ENCODE data around the gene MEI1.

MEI1 gene

GRCh38 chr22:41745968-41746367 lies 46.7 kb downstream of the MEI1 start:
- DNase-seq (ENCODE audit: low read depth), result no peak

GRCh38 chr22:41746567-41747400 lies 47.5 kb downstream of the MEI1 start:
- DNase-seq (ENCODE audit: low read depth), result peak; percentile 37

GRCh38 chr22:41752011-41752970 lies 53.0 kb downstream of the MEI1 start:
- no peak for DNase-seq (ENCODE audit: low read depth)

- no peak for DNase-seq (ENCODE audit: low read depth)
These were observed 54.7 kb downstream of the MEI1 start for GRCh38 chr22:41753984-41754383.

GRCh38 chr22:41757502-41757901 lies 58.2 kb downstream of the MEI1 start:
- DNase-seq (ENCODE audit: low read depth), result no peak

- no peak for DNase-seq (ENCODE audit: low read depth)
These were observed 58.9 kb downstream of the MEI1 start for GRCh38 chr22:41758231-41758630.

GRCh38 chr22:41762980-41763779 lies 63.9 kb downstream of the MEI1 start:
- DNase-seq (ENCODE audit: low read depth), result no peak

GRCh38 chr22:41766476-41766875 lies 67.2 kb downstream of the MEI1 start:
- DNase-seq (ENCODE audit: low read depth), result no peak

GRCh38 chr22:41768430-41768829 lies 69.1 kb downstream of the MEI1 start:
- DNase-seq (ENCODE audit: low read depth), result no peak

GRCh38 chr22:41770715-41771468 lies 71.6 kb downstream of the MEI1 start:
- no peak for DNase-seq (ENCODE audit: low read depth)

GRCh38 chr22:41772198-41772597 lies 72.9 kb downstream of the MEI1 start:
- DNase-seq (ENCODE audit: low read depth), result no peak

GRCh38 chr22:41772645-41773044 lies 73.3 kb downstream of the MEI1 start:
- no peak for DNase-seq (ENCODE audit: low read depth)

GRCh38 chr22:41775338-41775737 lies 76.0 kb downstream of the MEI1 start:
- no peak for DNase-seq (ENCODE audit: low read depth)

- DNase-seq (ENCODE audit: low read depth), result no peak
These were observed 76.7 kb downstream of the MEI1 start for GRCh38 chr22:41775976-41776375.

GRCh38 chr22:41776381-41776780 lies 77.1 kb downstream of the MEI1 start:
- DNase-seq (ENCODE audit: low read depth), result no peak

- no peak for DNase-seq (ENCODE audit: low read depth)
These were observed 78.6 kb downstream of the MEI1 start for GRCh38 chr22:41777749-41778425.

GRCh38 chr22:41779929-41780505 lies 80.7 kb downstream of the MEI1 start:
- DNase-seq (ENCODE audit: low read depth), result no peak

GRCh38 chr22:41780746-41781505 lies 81.6 kb downstream of the MEI1 start:
- peak; percentile 75 for DNase-seq (ENCODE audit: low read depth)

- no peak for DNase-seq (ENCODE audit: low read depth)
These were observed 82.2 kb downstream of the MEI1 start for GRCh38 chr22:41781507-41781906.

- DNase-seq (ENCODE audit: low read depth), result no peak
These were observed 83.0 kb downstream of the MEI1 start for GRCh38 chr22:41782316-41782715.
